Glutamatergic neuron (in vitro differentiated cells): ENCODE results near the gene MTNR1A. TPM values are rescaled to one million over a fixed set of nuclear protein-coding genes. Genes with fewer than 3 reads are reported as not detected.

Experiments
- DNase-seq: peaks from one replicate; pipeline ENCODE4 v3.0.0; 2022
- H3K27ac Mint-ChIP-seq: one replicate; pipeline ENCODE4 v1.8.0; 2020; ENCODE audit warnings: mild to moderate bottlenecking, mixed read lengths, inconsistent platforms; ENCODE audit not compliant: unreplicated experiment
- H3K27me3 Mint-ChIP-seq: one replicate; pipeline ENCODE4 v1.8.0; 2020; ENCODE audit warnings: mild to moderate bottlenecking, moderate library complexity, mixed read lengths, inconsistent platforms; ENCODE audit not compliant: unreplicated experiment
- H3K36me3 Mint-ChIP-seq: one replicate; pipeline ENCODE4 v1.8.0; 2020; ENCODE audit warnings: mild to moderate bottlenecking, mixed read lengths, inconsistent platforms; ENCODE audit not compliant: unreplicated experiment
- H3K4me1 Mint-ChIP-seq: one replicate; pipeline ENCODE4 v1.8.0; 2020; ENCODE audit warnings: mild to moderate bottlenecking, low read depth, mixed read lengths, inconsistent platforms; ENCODE audit not compliant: unreplicated experiment
- H3K4me3 Mint-ChIP-seq: one replicate; pipeline ENCODE4 v1.8.0; 2020; ENCODE audit warnings: mild to moderate bottlenecking, mixed read lengths, inconsistent platforms; ENCODE audit not compliant: unreplicated experiment
- H3K9me3 Mint-ChIP-seq: one replicate; pipeline ENCODE4 v1.8.0; 2020; ENCODE audit warnings: mild to moderate bottlenecking, moderate library complexity, mixed read lengths, inconsistent platforms; ENCODE audit not compliant: unreplicated experiment
- long read RNA-seq: library from polyadenylated mRNA; unstranded; transcript quantifications from one replicate; pipeline ENCODE4 v2.0.0, GENCODE V29; 2020; ENCODE audit not compliant: unreplicated experiment
- total RNA-seq: library from RNA; stranded (reverse); fragmentation: NEBNext Ultra II Directional; extraction: Animal tissue kit (Norgen Biotek cat#: 25700); gene quantifications from one replicate; pipeline ENCODE4 v1.2.1, GENCODE V29; 2021; ENCODE audit not compliant: unreplicated experiment
- TF ChIP-seq, protein P1 (sequence below): fragments of 200-600 bp; sonication (generic); IDR thresholded peaks from one replicate; pipeline ENCODE4 v1.5.0; 2021; ENCODE audit not compliant: partially characterized antibody, unreplicated experiment

The MTNR1A gene
- total RNA-seq = not detected
- long read RNA-seq = 0 reads

GRCh38 chr4:186554914-186555827 lies at the start of gene MTNR1A:
TSS of gene MTNR1A (minus strand) at chr4:186555567. CDS start at chr4:186555365, 202 bp downstream.
- TF ChIP-seq, protein P1, sequence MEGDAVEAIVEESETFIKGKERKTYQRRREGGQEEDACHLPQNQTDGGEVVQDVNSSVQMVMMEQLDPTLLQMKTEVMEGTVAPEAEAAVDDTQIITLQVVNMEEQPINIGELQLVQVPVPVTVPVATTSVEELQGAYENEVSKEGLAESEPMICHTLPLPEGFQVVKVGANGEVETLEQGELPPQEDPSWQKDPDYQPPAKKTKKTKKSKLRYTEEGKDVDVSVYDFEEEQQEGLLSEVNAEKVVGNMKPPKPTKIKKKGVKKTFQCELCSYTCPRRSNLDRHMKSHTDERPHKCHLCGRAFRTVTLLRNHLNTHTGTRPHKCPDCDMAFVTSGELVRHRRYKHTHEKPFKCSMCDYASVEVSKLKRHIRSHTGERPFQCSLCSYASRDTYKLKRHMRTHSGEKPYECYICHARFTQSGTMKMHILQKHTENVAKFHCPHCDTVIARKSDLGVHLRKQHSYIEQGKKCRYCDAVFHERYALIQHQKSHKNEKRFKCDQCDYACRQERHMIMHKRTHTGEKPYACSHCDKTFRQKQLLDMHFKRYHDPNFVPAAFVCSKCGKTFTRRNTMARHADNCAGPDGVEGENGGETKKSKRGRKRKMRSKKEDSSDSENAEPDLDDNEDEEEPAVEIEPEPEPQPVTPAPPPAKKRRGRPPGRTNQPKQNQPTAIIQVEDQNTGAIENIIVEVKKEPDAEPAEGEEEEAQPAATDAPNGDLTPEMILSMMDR = no peak
- Mint-ChIP-seq H3K4me3 (peak within 1 kb of the TSS; percentile 89), H3K9me3 (peaks cover 3% of the 10 kb centered on the region), H3K4me1 (peaks cover 17% of the 10 kb centered on the region), H3K27ac (no peak within 1 kb of the TSS), H3K27me3 (peaks cover 8% of the 10 kb centered on the region), H3K36me3 (no peaks in the 10 kb centered on the region)
- DNase-seq = peak; percentile 49

DNA sequence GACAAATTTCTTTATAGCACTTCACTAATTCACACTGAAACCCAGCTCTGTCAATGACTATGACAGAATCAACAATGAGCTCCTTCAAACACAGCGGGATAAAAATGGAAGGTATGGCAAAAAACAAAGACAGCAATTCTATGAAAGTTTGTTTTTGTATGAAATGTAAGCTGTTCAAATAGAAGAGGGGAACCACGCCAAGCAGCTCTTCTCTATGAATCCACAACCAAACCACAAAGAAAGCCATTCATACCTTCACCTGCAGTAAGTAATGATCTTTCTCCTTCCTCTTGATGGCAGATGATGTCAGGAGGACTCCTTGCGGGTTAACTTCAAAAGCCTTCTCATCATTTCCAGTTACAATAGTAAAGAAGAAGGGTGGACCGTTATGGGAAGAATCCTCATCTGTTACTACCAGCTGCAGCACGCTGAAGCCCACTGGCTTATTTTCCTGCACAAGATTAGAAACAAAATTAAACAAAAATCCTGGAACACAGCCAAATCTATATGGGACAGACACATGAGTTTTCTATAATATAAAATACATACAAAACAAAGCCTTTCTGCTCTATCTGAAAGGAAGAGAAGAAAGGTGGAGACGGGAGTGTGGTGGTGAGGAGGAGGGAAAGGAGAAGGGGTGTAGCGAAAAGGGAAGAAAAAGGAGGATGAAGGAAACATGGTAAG lies 48.9 kb upstream of the MTNR1A start:
- no peak for DNase-seq
- H3K9me3 Mint-ChIP-seq = no peaks in the 10 kb centered on the region
- H3K36me3 Mint-ChIP-seq = peaks cover 4% of the 10 kb centered on the region
- no peak overlapping the region for H3K4me3 Mint-ChIP-seq
- TF ChIP-seq, protein P1 = no peak
- no peak overlapping the region for H3K27ac Mint-ChIP-seq
- no peaks in the 10 kb centered on the region for H3K27me3 Mint-ChIP-seq
- H3K4me1 Mint-ChIP-seq = no peaks in the 10 kb centered on the region

- DNase-seq = no peak
- no peaks in the 10 kb centered on the region for H3K4me1 Mint-ChIP-seq
- no peaks in the 10 kb centered on the region for H3K27me3 Mint-ChIP-seq
- no peak overlapping the region for H3K4me3 Mint-ChIP-seq
- H3K27ac Mint-ChIP-seq = no peak overlapping the region
- no peaks in the 10 kb centered on the region for H3K9me3 Mint-ChIP-seq
- H3K36me3 Mint-ChIP-seq = peaks cover 4% of the 10 kb centered on the region
- TF ChIP-seq, protein P1 = no peak
Observed at GRCh38 chr4:186602978-186603377, 47.6 kb upstream of the MTNR1A start.

- H3K27me3 Mint-ChIP-seq = no peaks in the 10 kb centered on the region
- peaks cover 4% of the 10 kb centered on the region for H3K36me3 Mint-ChIP-seq
- H3K4me1 Mint-ChIP-seq = no peaks in the 10 kb centered on the region
- TF ChIP-seq, protein P1 = no peak
- DNase-seq = no peak
- H3K4me3 Mint-ChIP-seq = no peak overlapping the region
- H3K9me3 Mint-ChIP-seq = no peaks in the 10 kb centered on the region
- no peak overlapping the region for H3K27ac Mint-ChIP-seq
Observed at GRCh38 chr4:186599483-186599882, 44.1 kb upstream of the MTNR1A start.
